ENCODE measurements around the gene TSPAN14.

TSPAN14 gene

DNA sequence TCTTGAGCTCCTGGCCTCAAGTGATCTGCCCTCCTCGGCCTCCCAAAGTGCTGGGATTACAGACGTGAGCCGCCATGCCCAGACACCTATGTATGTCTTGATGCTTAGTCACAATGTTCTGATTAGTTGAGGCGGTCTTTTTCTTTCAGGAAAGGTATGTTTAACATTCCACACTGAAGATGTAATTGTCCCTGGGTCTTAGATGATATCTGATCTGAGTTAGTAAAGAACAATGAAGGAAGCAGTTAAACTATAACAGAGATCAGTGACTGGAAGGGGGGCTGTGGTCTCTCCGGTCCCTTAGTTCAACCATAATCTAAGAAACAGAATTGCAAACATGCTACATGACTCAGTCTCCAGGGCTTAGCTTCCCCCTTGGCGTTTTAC lies 52.1 kb downstream of the TSPAN14 start:
- Histone ChIP-seq H3K4me3 (ENCODE audit: low read length) (no peak overlapping the region), H3K9me3 (ENCODE audit: insufficient read depth, low read depth, low read length) (no peaks in the 10 kb centered on the region), H3K27me3 (ENCODE audit: insufficient read depth, low read length) (no peaks in the 10 kb centered on the region), H3K4me1 (ENCODE audit: insufficient read depth, low read length) (peaks cover 22% of the 10 kb centered on the region), H3K36me3 (ENCODE audit: insufficient read depth, low read depth, low read length) (peaks cover 16% of the 10 kb centered on the region; the same call in 1 of the 2 replicates), H3K9ac (ENCODE audit: low read depth, low read length) (no peak overlapping the region), H3K27ac (ENCODE audit: low read length) (no peak overlapping the region)

DNA sequence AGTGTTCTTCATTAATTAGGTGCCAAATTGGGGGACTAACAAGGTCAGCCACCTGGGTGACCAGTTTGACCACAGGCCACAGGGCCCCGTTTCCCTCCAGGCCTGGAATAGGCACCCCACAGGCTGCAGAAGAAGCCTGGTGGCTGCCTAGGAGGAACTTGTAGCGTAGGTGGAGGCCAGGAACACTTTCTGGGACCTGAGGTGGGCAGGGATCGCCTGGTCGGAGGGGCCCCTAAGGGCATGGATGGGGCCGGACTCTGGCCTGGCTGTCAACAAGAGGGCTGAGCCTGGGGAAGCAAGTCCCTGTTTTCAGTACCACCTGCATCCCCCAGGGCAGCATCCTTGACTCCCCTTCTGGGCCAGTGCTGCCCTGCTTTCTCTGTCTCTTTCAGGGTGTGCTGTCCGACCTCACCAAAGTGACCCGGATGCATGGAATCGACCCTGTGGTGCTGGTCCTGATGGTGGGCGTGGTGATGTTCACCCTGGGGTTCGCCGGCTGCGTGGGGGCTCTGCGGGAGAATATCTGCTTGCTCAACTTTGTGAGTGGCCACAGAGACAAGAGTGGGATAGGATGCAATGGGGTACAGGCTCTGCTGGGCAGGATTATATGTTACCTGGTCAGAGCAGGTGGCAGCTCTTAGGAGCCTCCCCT lies 52.9 kb downstream of the TSPAN14 start:
- Histone ChIP-seq H3K27me3 (ENCODE audit: insufficient read depth, low read length) (no peaks in the 10 kb centered on the region), H3K4me1 (ENCODE audit: insufficient read depth, low read length) (peaks cover 22% of the 10 kb centered on the region), H3K9me3 (ENCODE audit: insufficient read depth, low read depth, low read length) (no peaks in the 10 kb centered on the region), H3K36me3 (ENCODE audit: insufficient read depth, low read depth, low read length) (peaks cover 21% of the 10 kb centered on the region; the same call in 1 of the 2 replicates), H3K9ac (ENCODE audit: low read depth, low read length) (no peak overlapping the region), H3K4me3 (ENCODE audit: low read length) (no peak overlapping the region), H3K27ac (ENCODE audit: low read length) (no peak overlapping the region)

DNA sequence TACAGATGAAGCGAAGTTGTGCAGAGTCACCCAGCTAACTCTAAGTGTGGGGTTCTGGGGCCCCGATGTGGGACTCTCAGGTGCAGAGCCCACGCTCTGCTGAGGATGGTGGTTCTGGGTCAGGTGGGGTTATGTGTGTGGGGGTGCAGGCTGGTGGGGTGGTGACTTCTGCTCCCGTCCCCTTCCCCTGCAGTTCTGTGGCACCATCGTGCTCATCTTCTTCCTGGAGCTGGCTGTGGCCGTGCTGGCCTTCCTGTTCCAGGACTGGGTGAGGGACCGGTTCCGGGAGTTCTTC lies 54.9 kb downstream of the TSPAN14 start:
- Histone ChIP-seq H3K27ac (ENCODE audit: low read length) (no peak overlapping the region), H3K36me3 (ENCODE audit: insufficient read depth, low read depth, low read length) (peaks cover 42% of the 10 kb centered on the region), H3K4me3 (ENCODE audit: low read length) (no peak overlapping the region), H3K4me1 (ENCODE audit: insufficient read depth, low read length) (peaks cover 9% of the 10 kb centered on the region; the same call in 1 of the 2 replicates), H3K9me3 (ENCODE audit: insufficient read depth, low read depth, low read length) (no peaks in the 10 kb centered on the region), H3K9ac (ENCODE audit: low read depth, low read length) (no peak overlapping the region), H3K27me3 (ENCODE audit: insufficient read depth, low read length) (no peaks in the 10 kb centered on the region)

DNA sequence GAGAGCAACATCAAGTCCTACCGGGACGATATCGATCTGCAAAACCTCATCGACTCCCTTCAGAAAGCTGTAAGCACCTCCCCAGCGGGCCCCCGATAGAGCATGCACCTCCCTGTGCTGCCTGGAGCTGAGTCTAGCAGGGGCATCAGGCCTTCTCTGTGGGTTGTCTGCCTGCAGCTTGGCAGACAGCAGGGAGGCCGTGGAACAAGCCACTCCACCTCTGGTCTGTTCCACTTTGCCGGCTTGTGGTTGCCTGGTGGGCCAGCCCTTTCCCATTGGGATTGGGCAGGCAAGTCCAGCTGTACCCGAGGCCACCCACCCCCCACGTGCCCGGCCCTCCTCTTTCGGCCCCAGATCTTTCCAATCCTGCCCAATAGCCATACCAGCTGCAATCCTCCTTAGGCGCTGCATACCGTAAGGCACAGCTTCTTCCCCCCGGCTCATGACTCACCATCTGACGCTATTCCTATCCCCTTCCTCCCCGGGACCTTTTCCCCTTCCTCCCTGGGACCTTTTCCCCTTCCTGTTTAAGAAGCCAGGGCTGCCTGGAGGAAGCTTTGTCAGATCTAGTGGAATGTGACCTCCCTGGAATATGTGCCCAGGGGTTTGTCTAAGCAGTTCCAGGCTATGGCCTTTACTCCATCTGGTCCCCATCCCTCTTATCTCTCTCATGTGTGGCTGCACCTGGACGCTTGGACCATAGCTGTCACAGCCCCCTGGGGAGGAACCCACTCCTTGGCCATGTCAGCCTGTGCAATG lies 55.5 kb downstream of the TSPAN14 start:
- Histone ChIP-seq H3K36me3 (ENCODE audit: insufficient read depth, low read depth, low read length) (peaks cover 47% of the 10 kb centered on the region), H3K9me3 (ENCODE audit: insufficient read depth, low read depth, low read length) (no peaks in the 10 kb centered on the region), H3K4me1 (ENCODE audit: insufficient read depth, low read length) (peaks cover 7% of the 10 kb centered on the region; the same call in 1 of the 2 replicates), H3K4me3 (ENCODE audit: low read length) (no peak overlapping the region), H3K9ac (ENCODE audit: low read depth, low read length) (no peak overlapping the region), H3K27me3 (ENCODE audit: insufficient read depth, low read length) (no peaks in the 10 kb centered on the region), H3K27ac (ENCODE audit: low read length) (no peak overlapping the region)

DNA sequence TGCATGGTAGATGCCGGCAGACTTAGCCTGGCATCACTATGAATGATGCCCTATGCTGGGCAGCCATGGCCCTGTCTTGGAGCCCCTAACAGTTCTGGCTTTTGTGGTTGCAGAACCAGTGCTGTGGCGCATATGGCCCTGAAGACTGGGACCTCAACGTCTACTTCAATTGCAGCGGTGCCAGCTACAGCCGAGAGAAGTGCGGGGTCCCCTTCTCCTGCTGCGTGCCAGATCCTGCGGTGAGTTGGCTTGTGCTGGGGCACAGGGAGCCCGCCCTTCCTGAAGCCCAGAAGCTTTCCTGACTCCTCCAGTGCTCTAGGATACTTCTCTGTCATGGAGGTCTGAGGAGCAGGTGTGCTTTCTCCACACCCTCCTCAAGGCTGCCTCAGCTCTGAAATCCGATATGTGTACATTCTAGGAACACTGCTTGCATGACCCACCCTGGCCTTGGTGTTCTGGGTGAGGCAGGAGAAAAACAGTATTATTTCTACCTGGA lies 58.0 kb downstream of the TSPAN14 start:
- Histone ChIP-seq H3K27ac (ENCODE audit: low read length) (no peak overlapping the region), H3K36me3 (ENCODE audit: insufficient read depth, low read depth, low read length) (peaks cover 67% of the 10 kb centered on the region), H3K4me1 (ENCODE audit: insufficient read depth, low read length) (no peaks in the 10 kb centered on the region), H3K4me3 (ENCODE audit: low read length) (no peak overlapping the region), H3K9me3 (ENCODE audit: insufficient read depth, low read depth, low read length) (no peaks in the 10 kb centered on the region), H3K27me3 (ENCODE audit: insufficient read depth, low read length) (no peaks in the 10 kb centered on the region), H3K9ac (ENCODE audit: low read depth, low read length) (no peak overlapping the region)

DNA sequence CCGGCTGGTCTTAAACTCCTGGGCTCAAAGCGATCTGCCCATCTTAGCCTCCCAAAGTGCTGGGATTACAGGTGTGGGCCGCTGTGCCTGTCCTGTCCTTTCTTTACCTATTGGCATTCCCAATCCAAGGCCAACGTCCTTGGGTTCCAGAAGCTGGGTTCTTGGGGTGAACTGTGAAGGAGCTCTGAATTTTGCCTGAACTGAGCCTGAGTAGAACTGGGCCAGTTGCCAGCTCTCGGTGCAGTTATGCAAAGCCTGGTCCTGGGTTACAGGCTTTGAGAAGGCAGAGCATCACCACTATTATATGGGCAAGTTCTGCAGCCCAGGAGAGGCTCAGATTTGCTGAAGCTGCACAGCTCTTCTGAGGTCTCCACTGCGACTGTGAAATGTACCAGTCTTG lies 59.0 kb downstream of the TSPAN14 start:
- H3K27me3 ChIP-seq (ENCODE audit: insufficient read depth, low read length): no peaks in the 10 kb centered on the region
- no peak overlapping the region for H3K27ac ChIP-seq (ENCODE audit: low read length)
- no peaks in the 10 kb centered on the region for H3K4me1 ChIP-seq (ENCODE audit: insufficient read depth, low read length)
- H3K9me3 ChIP-seq (ENCODE audit: insufficient read depth, low read depth, low read length): no peaks in the 10 kb centered on the region
- H3K9ac ChIP-seq (ENCODE audit: low read depth, low read length): no peak overlapping the region
- peaks cover 77% of the 10 kb centered on the region for H3K36me3 ChIP-seq (ENCODE audit: insufficient read depth, low read depth, low read length)
- no peak overlapping the region for H3K4me3 ChIP-seq (ENCODE audit: low read length)

DNA sequence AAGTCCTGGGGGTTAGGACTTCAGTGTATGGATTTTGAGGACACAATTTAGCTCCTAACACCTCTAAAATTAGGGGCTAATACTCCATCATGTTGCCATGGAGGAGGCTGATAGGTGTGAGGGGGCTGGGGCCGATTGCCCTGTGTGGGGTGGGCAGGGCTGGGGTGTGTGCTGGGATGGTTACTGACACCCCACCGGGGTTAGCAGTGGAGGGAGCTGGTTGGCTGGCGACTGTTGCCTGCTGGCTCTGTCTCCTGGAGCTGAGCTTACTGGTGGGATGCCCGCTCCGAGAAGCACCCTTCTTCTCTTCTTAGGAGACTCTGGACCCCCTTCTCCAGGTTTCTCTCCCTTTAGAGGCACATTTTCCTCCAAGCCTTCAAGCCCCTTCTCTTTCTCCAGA lies 61.4 kb downstream of the TSPAN14 start:
- H3K36me3 ChIP-seq (ENCODE audit: insufficient read depth, low read depth, low read length): peaks cover 71% of the 10 kb centered on the region

DNA sequence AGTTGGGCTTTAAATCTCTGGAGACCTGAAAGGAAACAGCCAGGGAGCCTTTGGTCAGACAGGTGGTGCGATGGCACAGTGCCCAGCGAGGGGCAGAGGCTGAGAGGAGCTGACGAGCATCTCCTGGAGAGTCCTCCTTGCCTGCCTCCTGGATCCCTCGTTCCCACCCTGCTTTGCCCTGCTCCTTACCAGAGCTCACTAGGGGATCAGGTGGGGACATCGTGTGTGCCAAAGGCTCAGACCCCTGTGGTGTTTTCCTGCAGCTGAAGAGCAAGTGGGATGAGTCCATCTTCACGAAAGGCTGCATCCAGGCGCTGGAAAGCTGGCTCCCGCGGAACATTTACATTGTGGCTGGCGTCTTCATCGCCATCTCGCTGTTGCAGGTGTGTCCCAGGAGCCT lies 61.8 kb downstream of the TSPAN14 start:
- Histone ChIP-seq H3K9ac (ENCODE audit: low read depth, low read length) (no peak overlapping the region), H3K4me3 (ENCODE audit: low read length) (no peak overlapping the region), H3K27me3 (ENCODE audit: insufficient read depth, low read length) (no peaks in the 10 kb centered on the region), H3K36me3 (ENCODE audit: insufficient read depth, low read depth, low read length) (peaks cover 71% of the 10 kb centered on the region), H3K4me1 (ENCODE audit: insufficient read depth, low read length) (no peaks in the 10 kb centered on the region), H3K9me3 (ENCODE audit: insufficient read depth, low read depth, low read length) (no peaks in the 10 kb centered on the region), H3K27ac (ENCODE audit: low read length) (no peak overlapping the region)

More for the DNA sequence above, 61.4 kb downstream of the TSPAN14 start:
- Histone ChIP-seq H3K27ac (ENCODE audit: low read length) (no peak overlapping the region), H3K4me1 (ENCODE audit: insufficient read depth, low read length) (no peaks in the 10 kb centered on the region), H3K27me3 (ENCODE audit: insufficient read depth, low read length) (no peaks in the 10 kb centered on the region), H3K9ac (ENCODE audit: low read depth, low read length) (no peak overlapping the region), H3K4me3 (ENCODE audit: low read length) (no peak overlapping the region), H3K9me3 (ENCODE audit: insufficient read depth, low read depth, low read length) (no peaks in the 10 kb centered on the region)

DNA sequence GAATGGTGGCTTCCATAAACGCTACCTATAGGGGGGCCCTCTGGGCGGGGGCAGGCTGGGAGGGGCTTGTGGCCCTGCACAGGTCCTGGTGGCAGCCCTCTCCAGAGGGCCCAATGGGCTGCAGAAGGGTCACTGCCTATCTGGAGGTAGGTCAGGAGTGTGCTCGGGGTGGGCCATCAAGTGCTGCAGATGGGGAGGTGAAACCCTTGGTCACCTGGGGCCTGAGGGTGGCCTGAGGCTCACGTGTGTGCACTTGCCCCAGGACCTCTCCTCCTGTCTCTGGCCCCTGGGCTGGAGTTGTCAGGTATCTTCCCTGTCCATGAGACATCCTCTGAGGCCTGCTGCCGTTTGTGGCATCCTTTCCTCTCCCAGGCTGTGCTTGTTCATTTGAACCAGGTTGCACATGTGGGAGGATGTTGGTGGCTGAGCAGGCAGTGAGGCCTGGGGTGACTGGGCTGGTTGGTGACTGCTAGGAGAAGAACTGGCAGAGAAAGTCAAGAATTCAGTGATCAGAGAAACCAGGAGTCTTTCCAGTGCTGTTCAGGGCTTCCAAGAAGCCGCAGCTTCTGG lies 62.5 kb downstream of the TSPAN14 start:
- Histone ChIP-seq H3K36me3 (ENCODE audit: insufficient read depth, low read depth, low read length) (peaks cover 70% of the 10 kb centered on the region), H3K4me1 (ENCODE audit: insufficient read depth, low read length) (no peaks in the 10 kb centered on the region), H3K27ac (ENCODE audit: low read length) (no peak overlapping the region), H3K4me3 (ENCODE audit: low read length) (no peak overlapping the region), H3K9ac (ENCODE audit: low read depth, low read length) (no peak overlapping the region), H3K27me3 (ENCODE audit: insufficient read depth, low read length) (no peaks in the 10 kb centered on the region), H3K9me3 (ENCODE audit: insufficient read depth, low read depth, low read length) (no peaks in the 10 kb centered on the region)

DNA sequence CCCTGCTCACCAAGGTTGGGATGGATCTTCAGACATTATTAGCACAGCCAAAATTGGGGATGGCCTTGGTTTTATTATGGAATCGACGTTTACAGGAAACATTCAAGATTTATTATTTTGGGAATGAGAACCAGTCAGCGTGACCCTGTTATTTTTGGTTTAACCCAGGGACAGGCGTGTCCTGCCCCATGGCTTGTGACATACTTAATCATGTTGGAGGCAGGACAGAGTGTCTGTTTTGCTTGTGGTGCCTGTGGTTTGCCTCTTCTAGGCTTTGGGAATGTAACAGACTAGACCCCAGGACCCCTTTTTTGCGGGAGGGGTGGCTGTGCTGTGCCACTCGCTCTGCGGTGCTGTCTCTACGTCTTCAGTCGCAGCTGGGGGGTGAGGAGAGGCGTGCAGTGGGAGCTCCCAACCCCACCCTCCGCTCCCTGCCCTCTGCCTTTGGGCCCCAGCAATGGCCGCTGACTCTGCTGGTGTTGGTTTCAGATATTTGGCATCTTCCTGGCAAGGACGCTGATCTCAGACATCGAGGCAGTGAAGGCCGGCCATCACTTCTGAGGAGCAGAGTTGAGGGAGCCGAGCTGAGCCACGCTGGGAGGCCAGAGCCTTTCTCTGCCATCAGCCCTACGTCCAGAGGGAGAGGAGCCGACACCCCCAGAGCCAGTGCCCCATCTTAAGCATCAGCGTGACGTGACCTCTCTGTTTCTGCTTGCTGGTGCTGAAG lies 63.5 kb downstream of the TSPAN14 start:
- Histone ChIP-seq H3K4me3 (ENCODE audit: low read length) (no peak overlapping the region), H3K27ac (ENCODE audit: low read length) (no peak overlapping the region), H3K36me3 (ENCODE audit: insufficient read depth, low read depth, low read length) (peaks cover 60% of the 10 kb centered on the region), H3K4me1 (ENCODE audit: insufficient read depth, low read length) (no peaks in the 10 kb centered on the region), H3K27me3 (ENCODE audit: insufficient read depth, low read length) (no peaks in the 10 kb centered on the region), H3K9ac (ENCODE audit: low read depth, low read length) (no peak overlapping the region), H3K9me3 (ENCODE audit: insufficient read depth, low read depth, low read length) (no peaks in the 10 kb centered on the region)

DNA sequence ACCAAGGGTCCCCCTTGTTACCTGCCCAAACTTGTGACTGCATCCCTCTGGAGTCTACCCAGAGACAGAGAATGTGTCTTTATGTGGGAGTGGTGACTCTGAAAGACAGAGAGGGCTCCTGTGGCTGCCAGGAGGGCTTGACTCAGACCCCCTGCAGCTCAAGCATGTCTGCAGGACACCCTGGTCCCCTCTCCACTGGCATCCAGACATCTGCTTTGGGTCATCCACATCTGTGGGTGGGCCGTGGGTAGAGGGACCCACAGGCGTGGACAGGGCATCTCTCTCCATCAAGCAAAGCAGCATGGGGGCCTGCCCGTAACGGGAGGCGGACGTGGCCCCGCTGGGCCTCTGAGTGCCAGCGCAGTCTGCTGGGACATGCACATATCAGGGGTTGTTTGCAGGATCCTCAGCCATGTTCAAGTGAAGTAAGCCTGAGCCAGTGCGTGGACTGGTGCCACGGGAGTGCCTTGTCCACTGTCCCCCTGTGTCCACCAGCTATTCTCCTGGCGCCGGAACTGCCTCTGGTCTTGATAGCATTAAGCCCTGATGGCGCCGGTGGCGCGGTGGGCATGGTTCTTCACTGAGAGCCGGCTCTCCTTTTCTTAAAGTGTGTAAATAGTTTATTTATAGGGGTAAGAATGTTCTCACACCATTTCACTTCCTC lies 64.2 kb downstream of the TSPAN14 start:
- H3K4me3 ChIP-seq (ENCODE audit: low read length): no peak overlapping the region
- no peaks in the 10 kb centered on the region for H3K4me1 ChIP-seq (ENCODE audit: insufficient read depth, low read length)
- peaks cover 53% of the 10 kb centered on the region for H3K36me3 ChIP-seq (ENCODE audit: insufficient read depth, low read depth, low read length)
- H3K27ac ChIP-seq (ENCODE audit: low read length): no peak overlapping the region
- H3K9ac ChIP-seq (ENCODE audit: low read depth, low read length): no peak overlapping the region
- H3K9me3 ChIP-seq (ENCODE audit: insufficient read depth, low read depth, low read length): no peaks in the 10 kb centered on the region
- H3K27me3 ChIP-seq (ENCODE audit: insufficient read depth, low read length): no peaks in the 10 kb centered on the region
